ENCODE data around the gene NUFIP2.

GRCh38 chr17:29253037-29253436 lies 40.9 kb downstream of the NUFIP2 start:
- TF ChIP-seq CTCF (IDR thresholded peaks at IDR 0.05) (no peak), POLR2AphosphoS5 (IDR thresholded peaks at IDR 0.05) (no peak)

All from esophagus muscularis mucosa (tissue), 3 donors.